ENCODE measurements around the gene TMEM82. TPM values are rescaled to one million over a fixed set of nuclear protein-coding genes. Genes with fewer than 3 reads are reported as not detected.

Gene TMEM82
- total RNA-seq, 1 donor from 2014 or later = 0.13 TPM

GRCh38 chr1:15719381-15720120 is 22.7 kb upstream of the TMEM82 start:
- DNase-seq (ENCODE audit: low read depth in 2 of 2) = no peak

GRCh38 chr1:15720861-15721260 is 21.4 kb upstream of the TMEM82 start:
- no peak for DNase-seq (ENCODE audit: low read depth in 2 of 2)

- no peak for DNase-seq (ENCODE audit: low read depth in 2 of 2)
Observed at GRCh38 chr1:15722411-15722810, 19.9 kb upstream of the TMEM82 start.

GRCh38 chr1:15722836-15723532 is 19.3 kb upstream of the TMEM82 start:
- DNase-seq (ENCODE audit: low read depth in 2 of 2) = no peak

- DNase-seq (ENCODE audit: low read depth in 2 of 2) = no peak
Observed at GRCh38 chr1:15723631-15724246, 18.6 kb upstream of the TMEM82 start.

- DNase-seq (ENCODE audit: low read depth in 2 of 2) = no peak
Observed at GRCh38 chr1:15724949-15725880, 17.1 kb upstream of the TMEM82 start.

- DNase-seq (ENCODE audit: low read depth in 2 of 2) = no peak
Observed at GRCh38 chr1:15726508-15726907, 15.8 kb upstream of the TMEM82 start.

GRCh38 chr1:15727021-15727420 is 15.3 kb upstream of the TMEM82 start:
- no peak for DNase-seq (ENCODE audit: low read depth in 2 of 2)

GRCh38 chr1:15727424-15727823 is 14.9 kb upstream of the TMEM82 start:
- no peak for DNase-seq (ENCODE audit: low read depth in 2 of 2)

- no peak for DNase-seq (ENCODE audit: low read depth in 2 of 2)
Observed at GRCh38 chr1:15727866-15728534, 14.3 kb upstream of the TMEM82 start.

- no peak for DNase-seq (ENCODE audit: low read depth in 2 of 2)
Observed at GRCh38 chr1:15728937-15729657, 13.2 kb upstream of the TMEM82 start.

GRCh38 chr1:15730423-15730822 is 11.9 kb upstream of the TMEM82 start:
- DNase-seq (ENCODE audit: low read depth in 2 of 2) = no peak

GRCh38 chr1:15730936-15731335 is 11.4 kb upstream of the TMEM82 start:
- no peak for DNase-seq (ENCODE audit: low read depth in 2 of 2)

GRCh38 chr1:15731735-15732685 is 10.3 kb upstream of the TMEM82 start:
- DNase-seq (ENCODE audit: low read depth in 2 of 2) = no peak

GRCh38 chr1:15732686-15733081 is 9.6 kb upstream of the TMEM82 start:
- no peak for DNase-seq (ENCODE audit: low read depth in 2 of 2)

GRCh38 chr1:15733218-15733725 is 9.0 kb upstream of the TMEM82 start:
- DNase-seq (ENCODE audit: low read depth in 2 of 2) = no peak

- no peak for DNase-seq (ENCODE audit: low read depth in 2 of 2)
Observed at GRCh38 chr1:15733726-15734226, 8.5 kb upstream of the TMEM82 start.

- no peak for DNase-seq (ENCODE audit: low read depth in 2 of 2)
Observed at GRCh38 chr1:15734296-15734695, 8.0 kb upstream of the TMEM82 start.

- DNase-seq (ENCODE audit: low read depth in 2 of 2) = no peak
Observed at GRCh38 chr1:15734901-15735300, 7.4 kb upstream of the TMEM82 start.

Measured in dermis microvascular lymphatic vessel endothelial cell (primary cell).